DND-41 (cell line): ENCODE results near the gene APBB2.

Experiments used
- ATAC-seq: fragments of 200-7000 bp; cut with Tn5 transposase; 3 replicates; pipeline ENCODE4 v1.9.1; 2021; ENCODE audit warnings: low read depth; ENCODE audit not compliant: insufficient read depth
- DNase-seq: peaks from one replicate; pipeline ENCODE4 v3.0.0-alpha.2; 2020
- H2AFZ ChIP-seq: 2 replicates; pipeline ENCODE4 v1.6.0; 2012; ENCODE audit warnings: low read depth, low read length
- H3K27ac ChIP-seq: 2 replicates; pipeline ENCODE4 v1.5.1; 2012; ENCODE audit warnings: low read length, inconsistent platforms
- H3K27me3 ChIP-seq: fragments of 200-600 bp; sonication (generic); 2 replicates; pipeline ENCODE4 v1.6.0; 2012; ENCODE audit warnings: low read length, mild to moderate bottlenecking, inconsistent platforms; ENCODE audit not compliant: insufficient read depth, poor library complexity
- H3K36me3 ChIP-seq: 2 replicates; pipeline ENCODE4 v1.5.1; 2012; ENCODE audit warnings: low read length, inconsistent platforms; ENCODE audit not compliant: insufficient read depth
- H3K4me1 ChIP-seq: 2 replicates; pipeline ENCODE4 v1.5.1; 2012; ENCODE audit warnings: mild to moderate bottlenecking, low read length; ENCODE audit not compliant: insufficient read depth
- H3K4me2 ChIP-seq: 2 replicates; pipeline ENCODE4 v1.6.0; 2012; ENCODE audit warnings: mild to moderate bottlenecking, moderate library complexity, low read length, inconsistent platforms; ENCODE audit not compliant: insufficient read depth
- H3K4me3 ChIP-seq, 2 experiments: fragments of 200-600 bp in 1 of 2; shearing (Covaris generic) in 1 of 2; 2 replicates each; pipeline ENCODE4 v1.5.1; 2012 to 2016; ENCODE audit warnings: inconsistent platforms in 2 of 2, low read length in 2 of 2, mild to moderate bottlenecking in 2 of 2, low read depth in 1 of 2, moderate library complexity in 1 of 2
- H3K79me2 ChIP-seq: 2 replicates; pipeline ENCODE4 v1.6.0; 2012; ENCODE audit warnings: low read length, inconsistent platforms; ENCODE audit not compliant: insufficient read depth
- H3K9ac ChIP-seq: 2 replicates; pipeline ENCODE4 v1.6.0; 2012; ENCODE audit warnings: low read depth, mild to moderate bottlenecking, inconsistent platforms, low read length, moderate library complexity
- H3K9me3 ChIP-seq: 2 replicates; pipeline ENCODE4 v1.5.1; 2012; ENCODE audit warnings: low read length, moderate library complexity, mild to moderate bottlenecking, inconsistent platforms; ENCODE audit not compliant: insufficient read depth, severe bottlenecking
- H4K20me1 ChIP-seq: 2 replicates; pipeline ENCODE4 v1.6.0; 2012; ENCODE audit warnings: low read length; ENCODE audit not compliant: insufficient read depth
- CTCF ChIP-seq: IDR thresholded peaks from 2 replicates; pipeline ENCODE4 v1.5.1; 2012; ENCODE audit warnings: borderline replicate concordance, low read length, moderate library complexity, mild to moderate bottlenecking; ENCODE audit not compliant: poor library complexity, severe bottlenecking; ENCODE audit errors: extremely low read depth
- EZH2 ChIP-seq: IDR thresholded peaks from 3 replicates; pipeline ENCODE4 v1.6.1; 2012; ENCODE audit warnings: borderline replicate concordance, low read depth, mild to moderate bottlenecking, moderate library complexity, low read length, inconsistent platforms; ENCODE audit not compliant: severe bottlenecking

Gene APBB2

DNA sequence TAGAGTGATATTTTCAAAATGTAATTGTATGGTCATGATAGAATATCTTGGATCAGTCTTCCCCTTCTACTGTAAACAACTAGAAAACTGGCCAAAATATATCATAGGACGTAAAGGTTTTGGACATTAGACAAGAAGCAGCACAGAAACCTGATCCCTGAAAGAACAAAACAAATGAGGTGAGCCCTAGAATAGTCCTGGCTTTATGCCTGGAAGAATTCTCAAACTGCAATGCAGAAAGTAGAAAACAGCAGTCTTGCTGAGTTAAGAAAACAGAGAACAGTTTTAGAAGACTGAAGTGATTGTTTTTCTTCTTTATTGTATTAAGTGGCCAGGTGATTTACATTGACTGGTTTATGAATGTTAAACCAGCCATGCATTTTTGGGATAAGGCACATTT is 445.1 kb downstream of the APBB2 start:
- no peaks in the 10 kb centered on the region for H3K36me3 ChIP-seq
- DNase-seq, result no peak
- no peak overlapping the region for H3K27ac ChIP-seq
- ATAC-seq, result no peak
- no peaks in the 10 kb centered on the region for H4K20me1 ChIP-seq
- no peaks in the 10 kb centered on the region for H3K79me2 ChIP-seq
- H3K4me3 ChIP-seq, result no peak overlapping the region
- H3K4me2 ChIP-seq, result no peak overlapping the region
- no peak for TF ChIP-seq EZH2
- no peak for TF ChIP-seq CTCF
- no peak overlapping the region for H3K9ac ChIP-seq
- H3K27me3 ChIP-seq, result no peaks in the 10 kb centered on the region
- no peaks in the 10 kb centered on the region for H3K9me3 ChIP-seq
- 0 out of 2 replicates have a peak, but pooled peaks cover 3% of the 10 kb centered on the region for H3K4me1 ChIP-seq
- no peak overlapping the region for H2AFZ ChIP-seq

DNA sequence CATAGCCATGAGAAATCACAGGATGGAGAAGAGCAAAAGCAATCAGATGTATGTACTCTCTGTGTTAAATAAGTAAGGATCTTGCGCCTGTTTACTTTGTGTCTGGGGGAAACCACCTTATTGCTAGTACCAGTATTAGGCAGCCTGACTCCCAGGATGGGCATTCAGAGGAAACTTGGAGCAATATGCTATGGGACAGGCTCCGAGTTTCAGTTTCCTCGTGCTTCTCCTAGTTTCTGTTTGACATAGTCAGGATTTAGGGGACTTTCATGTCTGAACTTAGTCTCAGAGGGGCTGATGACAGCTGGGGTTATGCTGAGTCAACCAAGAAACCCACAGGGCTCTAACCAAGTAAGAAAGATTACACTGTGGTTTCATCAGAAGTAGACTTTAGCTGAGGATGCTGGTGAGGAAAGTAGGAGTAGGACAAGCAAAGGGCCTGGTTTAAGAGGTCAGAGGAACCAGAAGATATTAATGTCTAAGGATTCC is 451.1 kb downstream of the APBB2 start:
- Histone ChIP-seq H3K4me3 (no peak overlapping the region), H4K20me1 (no peaks in the 10 kb centered on the region), H3K9ac (no peak overlapping the region), H3K4me2 (peak overlapping the region; percentile 34; the same call in 1 of the 2 replicates), H3K79me2 (no peaks in the 10 kb centered on the region), H2AFZ (no peak overlapping the region), H3K36me3 (no peaks in the 10 kb centered on the region), H3K4me1 (peaks cover 11% of the 10 kb centered on the region; the same call in 1 of the 2 replicates), H3K27me3 (no peaks in the 10 kb centered on the region), H3K9me3 (no peaks in the 10 kb centered on the region), H3K27ac (no peak overlapping the region)
- ATAC-seq, result peak; percentile 98
- no peak for TF ChIP-seq CTCF
- TF ChIP-seq EZH2, result no peak
- peak; percentile 65 for DNase-seq
